Activated CD8-positive, alpha-beta memory T cell treated with anti-CD3 and anti-CD28 coated beads, Interleukin-2, amount 50 U/mL, for 4 hours (primary cell): ENCODE data around the gene HFE.
"Not testable (repeated sequence)": the region's sequence is repeated elsewhere in the genome, so short reads cannot be mapped to it uniquely, and the experiment has no call there.

Experiments used
- DNase-seq: peaks from one replicate; pipeline ENCODE4 v3.0.0-alpha.2; 2020

Gene HFE

GRCh38 chr6:26064619-26065257, 22.5 kb upstream of the HFE start:
- DNase-seq: peak; percentile 31

- peak; percentile 35 for DNase-seq
Measured at GRCh38 chr6:26065952-26066380, 21.3 kb upstream of the HFE start.

- no peak for DNase-seq
Measured at GRCh38 chr6:26067367-26067766, 19.9 kb upstream of the HFE start.

GRCh38 chr6:26068036-26068435, 19.2 kb upstream of the HFE start:
- DNase-seq: no peak

- DNase-seq: no peak
Measured at GRCh38 chr6:26071135-26071534, 16.1 kb upstream of the HFE start.

GRCh38 chr6:26075063-26075717, 12.0 kb upstream of the HFE start:
- no peak for DNase-seq

GRCh38 chr6:26078066-26078465, 9.2 kb upstream of the HFE start:
- DNase-seq: not testable (repeated sequence)

- DNase-seq: not testable (repeated sequence)
Measured at GRCh38 chr6:26081096-26081495, 6.1 kb upstream of the HFE start.

GRCh38 chr6:26086211-26086610, 1.0 kb upstream of the HFE start:
- DNase-seq: peak; percentile 25

GRCh38 chr6:26088344-26088743, 1.1 kb downstream of the HFE start:
- no peak for DNase-seq

- no peak for DNase-seq
Measured at GRCh38 chr6:26089272-26089671, 2.0 kb downstream of the HFE start.

- no peak for DNase-seq
Measured at GRCh38 chr6:26092443-26092842, 5.2 kb downstream of the HFE start.

- no peak for DNase-seq
Measured at GRCh38 chr6:26094036-26094435, 6.8 kb downstream of the HFE start.

GRCh38 chr6:26097268-26097875, 10.1 kb downstream of the HFE start:
- DNase-seq: peak; percentile 66

- DNase-seq: no peak
Measured at GRCh38 chr6:26103141-26103769, 16.0 kb downstream of the HFE start.

- peak; percentile 81 for DNase-seq
Measured at GRCh38 chr6:26103770-26104456, 16.7 kb downstream of the HFE start.

- no peak for DNase-seq
Measured at GRCh38 chr6:26104457-26105108, 17.4 kb downstream of the HFE start.

- no peak for DNase-seq
Measured at GRCh38 chr6:26105109-26105730, 18.0 kb downstream of the HFE start.

GRCh38 chr6:26105842-26106241, 18.6 kb downstream of the HFE start:
- no peak for DNase-seq

GRCh38 chr6:26107935-26108334, 20.7 kb downstream of the HFE start:
- DNase-seq: no peak

GRCh38 chr6:26109772-26110171, 22.5 kb downstream of the HFE start:
- DNase-seq: no peak

GRCh38 chr6:26113570-26113969, 26.3 kb downstream of the HFE start:
- no peak for DNase-seq
